Type B pancreatic cell (in vitro differentiated cells): ENCODE results near the gene ITSN1. TPM values are rescaled to one million over a fixed set of nuclear protein-coding genes. Genes with fewer than 3 reads are reported as not detected.
A peak's percentile ranks its signal among the peaks of the same experiment; 100 is the strongest.

Experiments
- DNase-seq: peaks from one replicate; pipeline ENCODE4 v3.0.0; 2021; ENCODE audit warnings: mixed read lengths; ENCODE audit not compliant: unreplicated experiment; ENCODE audit errors: extremely low spot score
- H3K27ac Mint-ChIP-seq: 2 replicates; pipeline ENCODE4 v1.8.0; 2021; ENCODE audit warnings: mild to moderate bottlenecking, mixed read lengths
- H3K27me3 Mint-ChIP-seq: 2 replicates; pipeline ENCODE4 v1.8.0; 2021; ENCODE audit warnings: mixed read lengths
- H3K36me3 Mint-ChIP-seq: 2 replicates; pipeline ENCODE4 v1.8.0; 2021; ENCODE audit warnings: mixed read lengths
- H3K4me1 Mint-ChIP-seq: one replicate; pipeline ENCODE4 v1.8.0; 2021; ENCODE audit warnings: mixed read lengths; ENCODE audit not compliant: unreplicated experiment
- H3K4me3 Mint-ChIP-seq: 2 replicates; pipeline ENCODE4 v1.8.0; 2021; ENCODE audit warnings: mild to moderate bottlenecking, mixed read lengths
- H3K9me3 Mint-ChIP-seq: 2 replicates; pipeline ENCODE4 v1.8.0; 2021; ENCODE audit warnings: mixed read lengths
- CTCF ChIP-seq: fragments of 200-600 bp; sonication (generic); conservative IDR thresholded peaks from 2 replicates; pipeline ENCODE4 v1.5.0; 2021; ENCODE audit warnings: antibody characterized with exemption, mild to moderate bottlenecking
- total RNA-seq: library from RNA; stranded (reverse); gene quantifications from 2 replicates; pipeline ENCODE4 v1.2.1, GENCODE V29; 2021; ENCODE audit warnings: low replicate concordance

ITSN1 gene
- total RNA-seq, 1 donor from 2014 or later: 89.1 TPM

GRCh38 chr21:33684923-33685560 lies 42.7 kb downstream of the ITSN1 start:
- peak overlapping the region; percentile 71 for H3K27ac Mint-ChIP-seq
- no peaks in the 10 kb centered on the region for H3K27me3 Mint-ChIP-seq
- peaks cover 10% of the 10 kb centered on the region for H3K36me3 Mint-ChIP-seq
- peak overlapping the region; percentile 39 for H3K4me3 Mint-ChIP-seq
- DNase-seq: no peak
- H3K9me3 Mint-ChIP-seq: peaks cover 5% of the 10 kb centered on the region
- H3K4me1 Mint-ChIP-seq: peaks cover 56% of the 10 kb centered on the region
- no peak for TF ChIP-seq CTCF

GRCh38 chr21:33685613-33686197 lies 43.4 kb downstream of the ITSN1 start:
- H3K27ac Mint-ChIP-seq: peak overlapping the region; percentile 71

GRCh38 chr21:33686386-33686785 lies 44.1 kb downstream of the ITSN1 start:
- H3K27me3 Mint-ChIP-seq: no peaks in the 10 kb centered on the region
- peak overlapping the region; percentile 39 for H3K4me3 Mint-ChIP-seq
- peaks cover 6% of the 10 kb centered on the region for H3K36me3 Mint-ChIP-seq

More at GRCh38 chr21:33685613-33686197, 43.4 kb downstream of the ITSN1 start:
- peak overlapping the region; percentile 56 for H3K4me3 Mint-ChIP-seq
- peaks cover 9% of the 10 kb centered on the region for H3K36me3 Mint-ChIP-seq
- no peaks in the 10 kb centered on the region for H3K27me3 Mint-ChIP-seq
- no peak for TF ChIP-seq CTCF
- H3K9me3 Mint-ChIP-seq: peaks cover 4% of the 10 kb centered on the region
- peaks cover 56% of the 10 kb centered on the region for H3K4me1 Mint-ChIP-seq
- DNase-seq: no peak

GRCh38 chr21:33687634-33688033 lies 45.3 kb downstream of the ITSN1 start:
- H3K27ac Mint-ChIP-seq: no peak overlapping the region
- no peaks in the 10 kb centered on the region for H3K27me3 Mint-ChIP-seq
- no peaks in the 10 kb centered on the region for H3K9me3 Mint-ChIP-seq
- DNase-seq: no peak
- H3K4me1 Mint-ChIP-seq: peaks cover 64% of the 10 kb centered on the region
- no peak overlapping the region for H3K4me3 Mint-ChIP-seq
- H3K36me3 Mint-ChIP-seq: peaks cover 6% of the 10 kb centered on the region
- TF ChIP-seq CTCF: no peak

More at GRCh38 chr21:33686386-33686785, 44.1 kb downstream of the ITSN1 start:
- Mint-ChIP-seq H3K4me1 (peaks cover 58% of the 10 kb centered on the region), H3K9me3 (no peaks in the 10 kb centered on the region), H3K27ac (peak overlapping the region; percentile 71)
- DNase-seq: no peak
- no peak for TF ChIP-seq CTCF

GRCh38 chr21:33688353-33688752 lies 46.1 kb downstream of the ITSN1 start:
- Mint-ChIP-seq H3K4me3 (no peak overlapping the region), H3K27ac (no peak overlapping the region), H3K36me3 (peaks cover 6% of the 10 kb centered on the region), H3K9me3 (no peaks in the 10 kb centered on the region), H3K4me1 (peaks cover 63% of the 10 kb centered on the region), H3K27me3 (no peaks in the 10 kb centered on the region)
- no peak for TF ChIP-seq CTCF
- no peak for DNase-seq
